GM18517 (cell line): Measurements from ENCODE around the gene TBCEL.
"Not testable (repeated sequence)": the region's sequence is repeated elsewhere in the genome, so short reads cannot be mapped to it uniquely, and the experiment has no call there.

ENCODE experiments used
- ATAC-seq: cut with Tn5 transposase; IDR thresholded peaks from one replicate; pipeline ENCODE4 v1.9.1; 2021; ENCODE audit warnings: mild to moderate bottlenecking, moderate library complexity; ENCODE audit not compliant: unreplicated experiment

Gene TBCEL

GRCh38 chr11:121029153-121029552 lies 5.3 kb downstream of the TBCEL start:
- no peak for ATAC-seq

DNA sequence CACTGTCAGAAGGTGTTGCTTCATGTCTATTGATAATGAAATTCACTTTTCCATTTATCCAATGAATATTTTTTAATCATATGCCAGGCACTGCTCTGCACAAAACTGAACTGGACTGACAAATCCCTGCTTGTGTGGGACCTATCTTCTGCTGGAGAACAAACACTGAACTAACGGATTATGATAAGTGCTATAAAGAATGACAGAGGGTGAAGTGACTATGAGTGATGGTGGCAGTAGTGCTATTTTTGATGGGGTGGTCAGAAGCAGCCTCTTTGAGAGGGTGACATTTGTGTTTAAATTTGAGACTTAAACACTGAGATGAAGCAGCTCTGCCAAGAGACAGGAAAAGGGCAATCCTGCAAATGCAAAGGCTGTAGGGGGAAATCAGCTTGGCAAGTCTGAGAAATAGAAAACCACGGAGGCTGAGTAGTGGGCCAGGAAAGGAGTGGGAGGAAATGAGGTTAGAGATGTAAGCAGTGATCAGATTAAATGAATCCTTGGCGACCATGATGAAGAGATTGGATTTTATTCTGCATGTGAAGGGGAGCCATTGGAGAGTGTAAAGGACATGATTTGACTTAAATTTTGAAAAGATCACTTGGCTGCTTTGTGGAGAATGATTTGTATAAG lies 6.0 kb downstream of the TBCEL start:
- no peak for ATAC-seq

GRCh38 chr11:121031167-121031566 lies 7.3 kb downstream of the TBCEL start:
- ATAC-seq: no peak

DNA sequence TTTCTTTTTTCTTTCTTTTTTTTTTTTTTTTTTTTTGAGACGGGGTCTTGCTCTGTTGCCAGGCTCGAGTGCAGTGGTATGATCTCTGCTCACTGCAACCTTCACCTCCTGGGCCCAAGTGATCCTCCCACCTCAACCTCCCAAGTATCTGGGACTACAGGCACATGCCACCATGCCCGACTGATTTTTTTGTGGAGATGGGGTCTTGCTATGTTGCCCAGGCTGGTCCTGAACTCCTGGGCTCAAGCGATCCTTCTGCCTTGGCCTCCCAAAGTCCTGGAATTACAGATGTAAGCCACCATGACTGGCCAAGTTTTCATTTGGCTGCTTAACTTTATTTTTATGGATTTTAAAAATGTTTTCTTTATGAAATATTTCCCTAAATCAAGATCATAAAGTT lies 7.7 kb downstream of the TBCEL start:
- not testable (repeated sequence) for ATAC-seq

GRCh38 chr11:121032546-121032945 lies 8.6 kb downstream of the TBCEL start:
- ATAC-seq: no peak

GRCh38 chr11:121033635-121034034 lies 9.7 kb downstream of the TBCEL start:
- ATAC-seq: no peak

GRCh38 chr11:121035169-121035755 lies 11.4 kb downstream of the TBCEL start:
- ATAC-seq: no peak

- no peak for ATAC-seq
Measured at GRCh38 chr11:121035780-121036179, 11.9 kb downstream of the TBCEL start.

DNA sequence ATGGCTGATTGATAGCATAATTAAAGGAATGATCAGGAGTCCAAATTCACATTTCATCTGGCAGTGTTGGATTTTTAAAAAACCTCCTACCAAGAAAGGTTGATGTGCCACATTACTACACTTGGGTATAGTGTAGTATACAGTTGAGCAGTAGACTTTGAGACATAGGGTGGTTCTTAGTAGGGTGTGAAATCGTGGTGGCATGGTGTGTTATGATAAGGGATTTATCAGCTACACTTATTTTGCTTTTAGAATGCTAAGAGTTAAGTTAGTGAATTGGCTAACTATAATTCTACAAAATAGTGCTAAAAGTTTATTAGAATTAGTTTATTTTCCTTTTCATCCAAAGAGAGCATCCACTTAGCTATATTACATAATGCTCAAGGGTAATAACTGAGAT lies 13.1 kb downstream of the TBCEL start:
- no peak for ATAC-seq

GRCh38 chr11:121038648-121039409 lies 14.9 kb downstream of the TBCEL start:
- no peak for ATAC-seq

DNA sequence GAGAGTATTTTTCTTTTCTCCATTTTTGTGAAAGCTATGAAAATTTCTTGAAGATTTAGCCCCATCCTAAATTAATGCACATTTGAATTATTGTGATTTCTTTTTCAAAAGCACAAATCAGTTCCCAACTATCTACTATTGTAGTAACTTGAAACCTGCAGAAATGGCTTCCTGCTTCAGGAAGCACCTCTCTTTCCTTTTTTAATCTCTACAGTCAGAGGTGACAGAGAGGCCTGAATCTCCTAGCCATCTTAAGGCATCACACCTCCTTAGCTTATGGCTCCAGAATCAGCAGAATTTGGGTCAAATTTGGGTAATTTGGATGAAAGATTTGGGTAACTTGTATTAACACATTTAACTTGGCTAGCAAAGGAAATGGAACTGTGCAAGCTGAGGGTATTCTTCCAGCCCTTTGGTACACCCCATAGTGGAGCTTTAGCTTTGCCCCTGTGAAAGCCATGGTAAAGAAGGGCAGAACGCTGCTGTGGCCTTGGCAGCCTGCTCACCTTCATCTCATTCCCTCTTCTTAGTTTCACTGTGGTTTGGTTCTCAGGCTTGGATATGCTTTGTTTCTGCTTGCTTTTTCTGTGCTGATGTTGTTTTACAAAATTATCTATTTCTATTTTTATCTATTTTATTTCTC lies 16.2 kb downstream of the TBCEL start:
- ATAC-seq: no peak

GRCh38 chr11:121040614-121041002 lies 16.7 kb downstream of the TBCEL start:
- no peak for ATAC-seq

- no peak for ATAC-seq
Measured at GRCh38 chr11:121041072-121041471, 17.2 kb downstream of the TBCEL start.

DNA sequence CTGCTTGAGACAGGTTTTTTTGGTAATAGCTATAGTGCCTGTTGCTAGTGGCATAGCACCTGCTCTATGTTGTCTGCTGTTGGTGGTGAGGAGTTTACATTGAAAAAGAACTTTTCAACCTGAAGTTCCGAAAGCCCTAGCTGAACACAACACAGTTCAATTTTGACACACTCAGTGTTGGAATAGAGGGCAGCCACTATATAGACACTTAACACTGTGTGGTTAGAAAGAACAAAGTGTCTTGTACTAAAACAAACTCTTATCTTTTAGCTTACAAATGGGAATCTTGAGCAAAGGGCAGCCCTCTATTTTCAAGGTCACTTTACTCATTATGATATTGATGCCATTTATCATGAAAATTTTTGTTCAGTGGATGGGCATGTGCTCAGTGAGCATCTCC lies 18.4 kb downstream of the TBCEL start:
- ATAC-seq: no peak

GRCh38 chr11:121047926-121048325 lies 24.0 kb downstream of the TBCEL start:
- ATAC-seq: no peak

- no peak for ATAC-seq
Measured at GRCh38 chr11:121048464-121049233, 24.7 kb downstream of the TBCEL start.

DNA sequence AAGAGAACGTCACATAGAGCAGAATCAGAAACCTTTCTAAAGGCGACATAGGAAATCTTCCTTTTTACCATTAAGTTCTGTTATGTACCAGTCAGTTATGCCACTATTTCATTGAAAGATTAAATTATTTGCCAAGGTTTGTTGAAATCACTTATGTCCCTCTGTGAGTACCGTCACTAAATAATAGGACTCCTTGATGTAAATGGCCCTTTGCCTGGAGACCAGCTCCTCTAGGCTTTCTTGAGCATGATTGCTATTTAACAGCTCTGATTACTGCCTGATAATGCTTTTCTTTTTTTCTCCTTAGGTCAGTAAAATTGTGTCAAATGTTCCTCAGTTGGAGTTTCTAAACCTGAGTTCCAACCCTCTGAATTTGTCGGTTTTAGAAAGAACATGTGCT lies 29.3 kb downstream of the TBCEL start:
- no peak for ATAC-seq

- ATAC-seq: no peak
Measured at GRCh38 chr11:121054266-121054665, 30.4 kb downstream of the TBCEL start.

GRCh38 chr11:121055076-121055475 lies 31.2 kb downstream of the TBCEL start:
- ATAC-seq: no peak

- no peak for ATAC-seq
Measured at GRCh38 chr11:121057922-121058321, 34.0 kb downstream of the TBCEL start.

DNA sequence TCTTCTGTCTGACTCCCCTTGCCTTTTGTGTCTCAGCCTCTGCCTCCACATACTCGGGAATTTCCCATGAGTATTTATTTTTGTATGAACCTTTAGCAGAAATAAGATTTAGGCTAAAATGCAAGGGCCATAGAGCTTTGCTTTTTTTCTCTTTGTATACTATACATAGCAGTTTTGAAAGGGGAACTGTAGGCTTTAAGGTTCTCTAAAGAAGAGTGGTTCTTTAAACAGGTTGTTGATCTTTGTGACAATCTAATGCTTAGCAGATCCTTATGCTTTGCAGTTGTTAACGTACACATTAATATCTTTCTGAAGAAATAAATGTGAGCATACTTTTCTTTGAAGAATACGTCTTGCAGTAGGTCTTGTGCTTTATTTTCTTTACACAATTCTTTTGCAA lies 35.0 kb downstream of the TBCEL start:
- no peak for ATAC-seq
